ENCODE data around the gene APBA2.

Gene APBA2

DNA sequence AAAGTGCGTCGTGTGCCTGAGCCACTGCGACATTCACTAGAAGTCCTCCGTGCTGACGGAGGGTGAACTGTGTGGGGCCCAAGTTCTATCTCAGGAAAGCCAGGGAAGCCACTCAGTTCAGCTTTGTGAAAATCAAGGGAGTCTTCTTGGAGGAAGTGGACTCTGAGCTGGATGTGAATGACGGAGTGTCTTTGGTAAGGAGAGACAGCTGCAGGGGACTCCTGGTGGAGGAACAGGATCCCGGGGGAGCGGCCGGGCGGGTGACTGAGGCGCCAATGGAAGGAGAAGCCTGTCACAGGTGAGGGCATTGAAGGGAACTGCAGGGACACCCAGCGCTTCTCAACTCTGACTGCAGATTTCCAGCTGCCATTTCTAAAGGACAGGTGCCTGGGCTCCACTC, 75.6 kb downstream of the APBA2 start:
- no peak for DNase-seq

DNA sequence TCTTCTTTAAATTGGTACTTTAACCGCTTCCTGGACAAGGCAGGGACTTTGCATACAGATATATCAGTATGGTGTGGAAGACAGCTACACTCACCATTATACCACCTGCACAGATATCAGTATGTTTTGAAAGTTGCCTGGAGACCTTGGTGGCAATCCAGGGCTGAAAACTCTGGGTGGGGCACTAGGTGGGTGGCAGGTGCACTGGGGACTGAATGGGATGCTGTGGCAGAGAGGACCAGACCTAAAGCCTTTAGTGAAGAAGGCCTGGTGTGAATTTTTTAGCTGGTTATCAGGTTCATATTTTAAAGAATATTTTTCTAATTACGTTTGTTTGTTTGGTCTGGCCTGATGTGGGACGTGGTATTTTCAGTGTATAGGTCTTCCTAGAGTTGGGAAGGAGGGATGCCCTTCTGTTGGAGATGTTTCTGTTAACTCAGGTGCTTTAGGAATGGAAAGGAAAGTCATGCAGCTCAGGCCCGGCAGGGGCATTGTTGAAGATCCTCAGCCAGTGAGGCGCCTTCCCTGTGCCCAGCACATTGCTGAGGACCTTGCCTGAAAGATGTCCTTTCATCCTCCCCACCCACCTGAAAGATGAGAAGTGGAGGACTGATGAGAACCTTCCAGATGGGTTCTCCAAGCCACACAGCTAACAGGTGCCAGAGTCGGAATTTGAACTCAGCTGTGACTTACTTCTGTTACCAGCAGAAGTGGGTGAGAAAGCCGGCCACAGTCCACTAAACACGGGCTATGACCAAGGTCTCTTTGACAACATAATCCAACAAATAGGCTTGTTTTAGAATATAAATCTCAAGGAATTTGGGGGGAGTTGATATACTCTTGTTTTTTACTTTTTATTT, 77.3 kb downstream of the APBA2 start:
- DNase-seq: no peak

DNA sequence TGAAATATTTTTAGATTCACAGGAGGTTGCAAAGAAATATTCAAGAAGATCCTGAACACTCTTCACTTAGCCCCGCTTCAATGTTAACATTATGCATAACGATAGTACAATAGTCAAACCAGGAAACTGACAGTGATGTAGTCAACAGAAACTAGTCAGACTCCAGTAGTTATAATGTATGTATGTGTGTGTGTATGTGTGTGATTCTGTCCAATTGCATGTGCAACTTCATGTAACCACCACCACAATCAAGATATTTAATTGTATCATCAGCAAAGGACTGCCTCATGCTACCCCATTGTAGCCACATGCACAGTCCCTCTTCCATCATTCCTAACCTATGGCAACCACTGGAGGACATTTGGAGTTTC, 77.9 kb downstream of the APBA2 start:
- no peak for DNase-seq

DNA sequence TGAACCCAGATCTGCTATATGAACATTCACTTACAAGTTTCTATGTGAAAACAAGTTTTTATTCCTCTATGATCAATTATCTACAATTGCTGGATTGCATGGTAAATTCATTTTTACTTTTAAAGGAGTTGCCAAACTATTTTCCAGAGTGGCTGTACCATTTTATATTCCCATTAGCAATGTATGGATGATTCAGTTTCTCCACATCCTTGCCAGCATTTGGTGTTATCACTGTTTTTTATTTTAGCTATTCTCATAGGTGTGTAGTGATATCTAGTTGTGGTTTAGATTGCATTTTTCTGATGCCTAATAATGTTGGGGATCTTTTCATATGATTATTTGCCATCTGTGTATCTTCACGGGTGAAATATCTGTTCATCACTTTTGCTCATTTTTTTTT, 78.3 kb downstream of the APBA2 start:
- no peak for DNase-seq

DNA sequence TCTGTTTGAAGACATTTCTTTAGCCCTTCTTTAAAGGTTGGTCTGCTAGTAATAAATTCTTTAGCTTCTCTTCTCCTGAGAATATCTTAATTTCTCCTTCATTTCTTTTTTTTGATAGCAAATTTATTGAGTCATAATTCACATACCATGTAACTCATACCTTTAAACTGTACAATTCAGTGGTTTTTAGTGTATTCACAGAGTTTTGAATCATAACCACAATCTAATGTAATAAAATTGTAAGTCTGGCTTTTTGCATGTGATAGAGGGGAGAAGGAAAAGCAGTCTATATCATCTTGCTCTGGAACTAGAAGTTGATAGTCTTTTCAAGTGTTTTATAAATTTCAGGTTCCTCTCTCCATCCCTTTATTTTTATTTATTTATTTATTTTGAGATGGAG, 81.3 kb downstream of the APBA2 start:
- no peak for DNase-seq

DNA sequence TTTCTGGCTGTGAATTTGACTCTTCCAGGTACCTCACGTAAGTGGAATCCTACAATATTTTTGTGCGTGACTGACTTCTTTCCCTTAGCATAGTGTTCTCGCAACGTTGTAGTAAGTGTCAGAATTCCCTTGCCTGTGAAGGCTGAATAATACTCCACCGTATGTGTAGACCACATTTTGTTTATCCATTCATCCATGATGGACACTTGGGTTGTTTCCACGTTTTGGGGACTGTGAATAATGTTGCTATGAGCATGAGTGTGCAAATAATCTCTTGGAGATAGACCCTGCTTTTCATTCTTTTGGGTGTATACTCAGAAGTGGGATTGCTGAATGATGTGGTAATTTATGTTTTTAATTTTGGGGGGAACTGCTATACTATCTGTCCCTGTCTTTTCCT, 82.2 kb downstream of the APBA2 start:
- no peak for DNase-seq

DNA sequence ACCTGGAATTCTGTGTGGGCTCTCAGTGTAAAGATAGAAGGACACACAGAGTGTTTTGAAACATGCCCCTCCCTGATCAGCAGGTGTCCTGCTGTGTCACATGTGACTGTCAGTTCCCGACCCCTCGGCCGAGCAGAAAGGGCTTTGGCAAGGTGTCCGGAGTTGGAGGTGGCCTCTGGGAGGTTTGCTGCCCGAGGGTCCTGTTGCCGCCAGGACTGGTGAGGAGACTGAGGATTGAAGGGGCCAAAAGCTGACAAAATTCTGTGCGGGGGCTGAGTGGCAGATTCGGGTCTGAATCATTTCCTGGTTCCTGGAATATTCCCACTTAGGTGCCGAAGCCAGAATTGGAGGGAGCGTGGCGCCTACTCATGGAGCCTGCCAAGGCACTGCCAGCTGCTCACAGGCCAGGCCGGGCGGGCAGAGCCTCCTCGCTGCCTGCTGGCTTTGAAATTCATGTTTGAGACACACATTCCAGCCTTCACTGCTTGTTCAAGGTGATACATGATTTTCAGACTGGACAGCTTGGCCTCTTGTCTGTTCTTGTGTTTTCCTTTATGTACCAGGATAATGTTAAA, 83.8 kb downstream of the APBA2 start:
- no peak for DNase-seq

DNA sequence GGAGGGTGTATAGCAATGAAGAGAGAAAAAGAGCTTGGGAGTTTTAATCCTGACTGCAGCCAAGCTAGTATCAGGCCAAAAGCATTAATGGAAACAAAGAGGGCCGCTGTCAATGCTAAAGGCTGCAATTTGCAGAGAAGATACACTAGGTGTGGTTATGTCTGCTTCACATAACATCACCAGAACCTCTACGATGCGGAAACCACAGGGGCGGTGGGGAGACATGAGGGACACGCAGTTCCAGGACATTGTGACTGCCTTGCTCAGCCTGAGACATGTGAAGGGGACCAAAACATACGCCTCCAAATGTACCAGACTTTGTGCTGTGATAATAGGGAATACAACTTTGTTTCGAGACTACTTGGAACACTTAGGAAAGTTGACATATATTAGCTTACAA, 88.4 kb downstream of the APBA2 start:
- DNase-seq: no peak

DNA sequence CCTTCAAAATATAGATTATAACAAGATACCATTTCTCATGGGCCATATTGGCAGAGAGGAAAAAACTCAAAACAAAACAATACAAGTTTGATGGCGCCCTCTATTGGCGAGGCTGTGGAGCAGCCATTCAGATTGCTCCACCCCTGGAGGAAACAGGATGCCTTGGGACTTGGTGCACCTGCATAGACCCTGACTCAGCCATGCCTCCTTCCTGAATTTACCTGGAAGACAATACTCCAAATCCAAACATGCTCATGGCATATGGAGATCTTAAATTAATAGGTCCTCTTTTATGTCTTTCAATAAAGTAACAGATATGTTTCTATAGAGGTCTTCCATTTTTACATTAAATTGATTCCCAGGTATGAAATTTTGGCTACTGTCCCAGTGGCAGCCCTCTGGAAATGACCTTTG, 90.0 kb downstream of the APBA2 start:
- DNase-seq: peak; percentile 20

DNA sequence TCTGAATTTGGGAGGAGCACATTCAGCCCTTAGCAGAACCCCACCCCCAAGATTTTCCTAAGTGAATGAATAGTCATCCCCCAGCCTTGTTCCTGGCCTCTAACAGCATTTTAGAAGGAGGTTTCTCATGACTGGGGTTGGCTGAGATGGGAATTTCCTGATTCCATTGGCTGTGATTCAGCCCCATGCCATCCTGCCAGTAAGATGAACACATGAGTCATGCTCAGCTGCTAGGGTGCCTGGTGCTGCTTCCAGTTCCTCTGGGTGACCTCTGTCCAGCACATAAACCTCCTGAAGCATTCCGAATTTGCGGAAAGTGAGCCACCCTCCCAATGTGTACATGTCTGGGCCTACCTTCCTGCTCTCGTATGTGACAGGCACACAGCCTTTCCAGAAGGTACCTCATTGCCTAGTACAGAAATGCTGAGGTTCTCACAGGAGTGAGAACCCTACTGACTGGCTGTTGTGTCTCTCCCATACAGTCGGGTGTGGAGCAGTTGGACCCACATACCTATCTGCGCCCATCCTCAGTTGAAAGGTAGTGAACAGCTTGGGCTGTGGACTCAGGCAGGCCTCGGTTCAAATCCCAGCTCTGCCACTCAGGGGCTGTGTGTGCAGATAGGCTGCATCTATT, 91.7 kb downstream of the APBA2 start:
- peak; percentile 87 for DNase-seq

DNA sequence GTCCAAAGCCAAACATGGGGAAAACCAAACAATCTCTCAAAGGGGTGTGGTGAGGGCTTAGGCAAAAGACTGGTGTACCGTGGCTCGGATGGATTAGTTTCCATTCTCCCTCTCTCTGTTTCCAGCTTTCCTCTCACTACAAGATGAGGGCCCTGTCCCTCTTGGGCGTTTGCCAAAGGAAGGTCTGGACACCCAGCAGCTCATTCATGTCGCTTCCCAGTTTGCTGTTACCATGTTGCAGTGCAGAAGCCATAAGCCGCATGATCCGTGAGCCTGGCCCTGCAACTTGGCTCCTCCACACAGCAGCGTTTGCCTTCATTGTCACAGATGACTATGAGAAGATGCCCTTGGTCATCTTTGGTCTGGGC, 92.2 kb downstream of the APBA2 start:
- DNase-seq: no peak

DNA sequence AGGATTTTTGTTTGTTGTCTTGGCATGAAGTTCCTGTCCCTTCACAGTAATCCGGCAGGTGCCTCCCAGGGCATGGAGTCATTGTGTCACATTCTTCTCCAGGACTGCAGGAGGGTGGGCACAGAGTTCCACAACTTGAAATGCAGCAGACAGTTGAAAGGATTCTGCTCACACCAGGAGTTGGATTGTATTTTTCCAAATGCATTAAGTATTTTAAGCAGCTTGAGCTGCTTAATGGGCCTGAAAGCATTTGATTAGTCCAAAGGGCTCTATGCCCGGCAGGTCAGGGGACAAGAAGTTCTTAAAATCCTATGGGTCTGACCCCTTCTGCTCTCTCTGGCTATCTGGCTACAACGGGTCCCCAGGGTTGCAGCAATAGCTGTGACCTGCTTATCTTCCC, 92.9 kb downstream of the APBA2 start:
- DNase-seq: no peak

DNA sequence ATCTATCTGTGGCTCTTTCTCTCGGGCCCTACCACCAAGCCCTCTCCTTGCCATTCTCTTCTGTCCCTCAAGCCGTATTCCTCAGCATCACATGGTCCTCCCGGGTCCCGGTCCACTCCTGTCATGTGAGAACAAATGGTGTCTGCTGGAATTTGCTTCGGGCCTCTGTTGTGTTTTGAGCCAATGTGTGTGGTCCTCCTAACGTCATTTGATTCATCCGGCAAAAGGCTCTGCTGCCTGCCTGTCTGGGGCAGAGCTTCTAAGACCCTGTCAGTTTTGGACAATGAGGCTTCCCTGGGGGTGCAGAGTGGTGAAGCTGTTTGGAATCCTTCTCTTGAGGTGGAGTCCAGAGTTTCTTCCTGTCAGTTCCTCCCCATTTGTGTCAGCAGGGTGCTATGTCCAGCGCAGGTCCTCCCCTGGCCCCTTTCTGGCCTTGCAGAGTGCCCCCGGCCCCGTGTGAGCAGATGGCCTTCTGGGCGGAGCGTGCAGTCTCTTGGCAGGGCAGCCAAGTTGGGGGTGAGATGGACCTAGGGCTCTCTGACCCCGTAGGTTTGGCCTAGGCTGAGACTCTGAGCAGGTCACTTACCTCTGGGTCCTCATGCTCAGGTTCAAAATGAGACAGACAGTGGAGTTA, 93.6 kb downstream of the APBA2 start:
- DNase-seq: no peak

DNA sequence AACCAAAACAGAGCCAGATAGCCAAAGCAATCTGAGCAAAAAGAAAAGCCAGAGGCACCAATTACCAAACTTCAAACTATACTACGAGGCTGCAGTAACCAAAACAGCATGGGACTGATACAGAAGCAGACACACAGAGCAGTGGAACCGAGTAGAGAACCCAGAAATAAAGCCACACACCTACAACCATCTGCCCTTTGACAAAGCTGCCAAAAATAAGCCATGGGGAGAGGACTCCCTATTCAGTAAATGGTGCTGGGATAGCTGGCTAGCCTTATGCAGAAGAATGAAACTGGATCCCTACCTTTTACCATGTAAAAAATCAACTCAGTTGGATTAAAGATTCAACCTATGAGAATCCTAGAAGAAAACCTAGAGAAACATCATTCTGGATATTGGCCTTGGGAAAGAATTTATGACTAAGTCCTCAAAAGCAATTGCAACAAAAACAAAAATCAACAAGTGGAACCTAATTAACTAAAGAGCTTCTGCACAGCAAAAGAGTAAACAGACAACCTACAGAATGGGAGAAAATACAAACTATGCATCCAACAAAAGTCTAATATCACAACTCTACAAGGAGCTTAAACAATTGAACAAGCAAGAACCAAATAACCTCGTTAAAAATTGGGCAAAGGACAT, 95.1 kb downstream of the APBA2 start:
- no peak for DNase-seq

DNA sequence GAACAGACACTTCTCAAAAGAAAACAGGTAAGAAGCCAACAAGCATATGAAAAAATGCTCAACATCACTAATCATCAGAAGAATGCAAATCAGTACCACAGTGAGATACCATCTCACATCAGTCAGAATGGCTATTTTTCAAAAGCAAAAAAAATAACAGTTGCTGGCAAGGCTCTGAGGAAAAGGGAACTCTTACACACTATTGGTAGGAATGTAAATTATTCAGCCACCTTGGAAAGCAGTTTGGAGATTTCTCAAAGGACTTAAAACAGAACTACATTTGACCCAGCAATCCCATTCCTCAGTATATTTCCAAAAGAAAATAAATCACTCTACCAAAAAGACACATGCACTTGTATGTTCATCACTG, 95.6 kb downstream of the APBA2 start:
- DNase-seq: no peak

DNA sequence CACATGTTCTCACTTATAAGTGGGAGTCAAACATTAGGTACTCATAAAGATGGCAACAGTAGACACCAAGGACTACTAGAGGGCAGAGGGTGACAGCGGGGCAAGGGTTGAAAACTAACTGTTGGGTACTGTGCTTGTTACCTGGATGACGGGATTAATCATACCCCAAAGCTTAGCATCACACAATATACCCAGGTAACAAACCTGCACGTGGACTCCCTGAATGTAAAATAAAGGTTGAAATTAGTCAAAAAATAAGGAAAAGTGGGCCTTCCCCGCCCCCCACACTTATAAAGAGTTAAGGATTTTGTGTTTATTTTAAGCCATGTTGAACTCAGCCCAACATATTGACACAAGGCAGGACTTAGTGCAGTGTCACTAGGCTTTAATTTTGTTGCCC, 96.1 kb downstream of the APBA2 start:
- DNase-seq: no peak

DNA sequence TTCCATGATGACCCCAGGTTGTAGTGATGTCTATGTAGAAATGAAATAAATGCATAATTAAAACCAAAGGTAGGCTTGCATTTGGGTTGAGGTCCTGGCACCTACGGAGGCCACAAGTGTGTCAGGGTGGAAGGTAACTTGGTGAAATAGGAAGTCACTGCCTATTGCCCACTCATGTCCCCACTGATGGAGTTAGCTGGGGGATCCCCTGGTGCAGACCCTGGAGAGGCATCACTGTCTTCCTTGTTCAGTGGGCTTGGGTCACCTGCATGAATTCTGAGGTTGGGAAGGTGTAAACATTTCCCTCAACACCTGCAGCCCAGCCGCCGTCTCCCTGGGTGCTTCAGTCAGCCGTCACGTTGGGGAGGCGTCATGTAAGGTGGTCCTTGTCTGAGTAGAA, 97.1 kb downstream of the APBA2 start:
- no peak for DNase-seq

DNA sequence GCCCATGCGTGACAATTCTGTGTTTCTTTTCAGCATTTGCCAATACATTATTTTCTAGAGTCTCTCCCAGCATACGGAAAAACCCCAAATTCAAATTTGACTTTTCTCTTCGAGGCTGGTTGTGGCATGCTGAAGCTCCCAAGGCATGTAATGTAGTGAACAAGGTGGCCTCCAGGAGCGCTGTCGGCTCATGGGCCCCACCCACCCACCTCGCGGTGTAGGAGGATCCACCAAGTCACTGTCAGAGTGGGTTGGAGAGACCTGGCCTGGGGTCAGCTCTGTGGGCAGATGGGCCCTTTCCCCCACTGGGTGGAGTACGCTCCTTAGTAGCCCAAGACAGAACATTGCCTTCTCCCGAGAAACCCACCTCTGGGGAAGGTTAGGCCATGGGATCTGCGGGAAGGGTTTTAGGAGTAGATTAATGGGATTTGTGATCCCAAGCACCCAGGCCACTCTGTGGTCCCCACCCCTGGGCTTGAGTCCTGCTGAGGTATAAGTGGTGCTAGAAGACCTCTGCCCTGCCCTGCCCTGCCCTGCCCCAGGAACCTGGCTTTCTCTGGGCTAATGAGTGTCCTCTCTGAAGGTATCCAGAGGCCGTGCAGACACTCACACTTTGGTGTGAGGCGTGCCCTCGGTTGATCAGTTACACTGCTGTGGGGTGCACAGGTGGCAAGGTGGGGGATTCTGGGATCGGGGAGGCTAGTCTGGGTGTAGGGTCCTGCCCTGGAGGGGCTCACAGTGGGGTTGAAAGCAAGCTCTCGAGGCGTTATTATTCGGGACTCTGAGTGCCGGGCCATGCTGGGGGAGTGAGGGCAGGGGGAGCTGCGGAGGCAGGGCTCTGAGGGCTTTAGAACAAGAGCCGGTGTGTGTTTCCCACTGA, 97.9 kb downstream of the APBA2 start:
- no peak for DNase-seq

DNA sequence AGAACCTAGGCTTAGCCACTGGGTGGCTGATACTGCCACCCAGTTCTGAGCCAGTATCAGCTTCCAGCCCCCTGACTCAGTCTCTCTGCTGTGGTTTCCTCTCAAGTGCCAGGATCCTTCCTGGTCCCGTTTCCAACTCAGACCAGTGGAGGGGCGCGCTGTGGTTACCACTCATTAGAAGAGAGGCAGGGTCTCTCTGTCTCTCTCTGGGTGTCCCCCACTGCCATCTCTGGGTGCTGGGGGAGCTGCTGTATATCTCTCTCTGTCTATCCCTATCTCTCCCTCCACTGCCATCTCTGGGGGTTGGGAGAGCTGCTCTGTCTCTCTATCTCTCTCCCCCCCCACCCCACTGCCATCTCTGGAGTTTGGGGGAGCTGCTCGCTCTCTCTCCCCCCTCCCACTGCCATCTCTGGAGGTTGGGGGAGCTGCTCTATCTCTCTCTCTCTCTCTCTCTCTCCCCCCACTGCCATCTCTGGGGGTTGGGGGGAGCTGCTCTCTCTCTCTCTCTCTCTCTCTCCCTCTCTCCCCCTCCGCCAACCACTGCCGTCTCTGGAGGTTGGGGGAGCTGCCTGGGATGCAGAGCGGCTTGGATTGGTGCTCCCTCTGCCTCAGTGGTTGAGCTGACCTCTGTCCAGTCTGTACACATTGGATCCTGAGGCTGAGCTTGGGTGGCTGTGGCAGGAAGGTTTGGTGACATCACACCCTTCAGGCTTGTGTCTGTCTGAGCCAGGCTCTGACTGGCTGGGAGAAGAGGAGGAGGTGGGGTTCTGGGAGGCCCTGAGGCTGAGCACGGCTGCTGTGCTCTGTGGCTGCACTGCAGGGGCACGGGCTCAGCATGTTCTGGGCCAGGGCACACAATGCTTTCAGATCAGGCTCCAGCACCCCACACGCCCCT, 98.9 kb downstream of the APBA2 start:
- DNase-seq: peak; percentile 7

DNA sequence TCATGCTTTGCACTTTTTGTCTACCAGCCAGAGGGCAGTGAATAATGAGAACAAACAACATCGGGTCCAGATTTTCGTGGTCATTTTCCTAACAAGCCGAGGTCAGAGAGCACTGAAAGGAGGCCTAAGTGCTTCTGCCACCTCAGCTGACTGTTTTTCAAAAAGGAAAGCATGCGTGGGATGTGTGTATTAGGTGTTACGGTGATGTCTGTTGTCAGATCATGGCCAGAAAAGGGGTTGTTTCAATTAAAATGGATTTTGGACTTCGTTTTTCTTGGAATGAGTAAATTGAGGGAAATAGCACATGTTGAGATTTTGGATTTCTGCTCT, 99.5 kb downstream of the APBA2 start:
- DNase-seq: no peak

DNA sequence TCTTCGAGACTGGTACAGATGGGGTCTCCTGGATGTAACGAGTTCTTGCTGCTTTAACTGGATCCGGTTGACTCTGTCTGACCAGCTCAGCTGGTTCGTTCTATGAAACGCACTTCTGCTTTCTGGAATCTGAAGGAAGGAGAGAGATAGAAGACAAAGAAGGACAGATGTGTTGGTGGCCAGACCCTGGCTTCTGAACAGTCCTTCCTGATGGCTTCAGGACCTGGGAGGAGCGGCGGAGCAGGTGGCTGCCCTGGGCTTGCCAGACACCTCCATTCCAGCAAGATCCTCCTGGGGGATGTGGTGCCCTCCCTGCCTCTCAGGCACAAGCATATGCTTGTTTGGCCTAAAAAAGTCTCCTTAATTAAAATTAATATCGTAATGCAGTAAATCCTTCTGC, 99.9 kb downstream of the APBA2 start:
- no peak for DNase-seq

DNA sequence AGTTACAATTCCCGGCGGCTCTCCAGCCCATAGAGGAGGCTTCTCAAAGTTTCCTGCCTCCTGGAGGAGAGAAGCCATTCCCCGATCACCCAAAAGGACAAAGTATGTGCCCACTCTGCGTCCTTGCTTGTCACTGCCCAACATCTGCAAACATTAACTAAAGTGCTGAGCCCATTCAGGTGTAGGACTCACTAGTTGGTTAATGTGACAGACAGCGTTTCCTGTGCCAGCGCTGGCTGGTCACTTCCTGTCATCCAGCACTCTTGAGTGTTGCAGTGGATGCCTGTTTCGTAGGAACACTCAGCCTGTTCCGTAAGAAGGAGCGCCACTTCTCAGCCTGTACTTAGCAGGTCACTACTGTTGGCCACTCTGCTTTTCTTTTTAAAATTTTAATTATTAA, 100.3 kb downstream of the APBA2 start:
- DNase-seq: no peak

Measured in NCI-H226 (cell line).